Duodenal mucosa (tissue), 2 donors: ENCODE results near the gene CNTN5.

Experiments used
- H3K27ac ChIP-seq: one replicate; pipeline ENCODE4 v1.7.0; 2013; ENCODE audit warnings: low read depth, low read length
- H3K27me3 ChIP-seq, 2 donors: one replicate each; pipeline ENCODE4 v1.7.0; 2013; ENCODE audit warnings: low read length in 2 of 2, control low read depth in 1 of 2; ENCODE audit not compliant: insufficient read depth in 2 of 2, control insufficient read depth in 1 of 2
- H3K36me3 ChIP-seq, 2 donors: one replicate each; pipeline ENCODE4 v1.7.0; 2013; ENCODE audit warnings: low read length in 2 of 2, control low read depth in 1 of 2; ENCODE audit not compliant: insufficient read depth in 2 of 2, control insufficient read depth in 1 of 2
- H3K4me1 ChIP-seq, 2 donors: one replicate each; pipeline ENCODE4 v1.7.0; 2013; ENCODE audit warnings: low read length in 2 of 2, control low read depth in 1 of 2; ENCODE audit not compliant: insufficient read depth in 2 of 2, control insufficient read depth in 1 of 2
- H3K4me3 ChIP-seq, 2 donors: one replicate each; pipeline ENCODE4 v1.7.0; 2013; ENCODE audit warnings: low read length in 2 of 2, low read depth in 1 of 2
- H3K9ac ChIP-seq, 2 donors: one replicate each; pipeline ENCODE4 v1.7.0; 2013; ENCODE audit warnings: low read length in 2 of 2, low read depth in 1 of 2
- H3K9me3 ChIP-seq, 2 donors: one replicate each; pipeline ENCODE4 v1.7.0; 2013; ENCODE audit warnings: low read length in 2 of 2, control low read depth in 1 of 2; ENCODE audit not compliant: control insufficient read depth in 1 of 2

The CNTN5 gene

GRCh38 chr11:99676292-99676691, 655.5 kb downstream of the CNTN5 start:
- Histone ChIP-seq H3K36me3 (no peaks in the 10 kb centered on the region), H3K9me3 (peaks cover 0 to 2% of the 10 kb centered on the region in 2 donors), H3K27me3 (no peaks in the 10 kb centered on the region), H3K4me1 (no peaks in the 10 kb centered on the region), H3K4me3 (no peak overlapping the region), H3K27ac (no peak overlapping the region), H3K9ac (no peak overlapping the region)

GRCh38 chr11:99682171-99682570, 661.4 kb downstream of the CNTN5 start:
- Histone ChIP-seq H3K4me1 (no peaks in the 10 kb centered on the region), H3K27me3 (no peaks in the 10 kb centered on the region), H3K9ac (no peak overlapping the region), H3K27ac (no peak overlapping the region), H3K4me3 (no peak overlapping the region), H3K36me3 (no peaks in the 10 kb centered on the region), H3K9me3 (peaks cover 0 to 2% of the 10 kb centered on the region in 2 donors)

- Histone ChIP-seq H3K36me3 (no peaks in the 10 kb centered on the region), H3K4me1 (no peaks in the 10 kb centered on the region), H3K9ac (no peak overlapping the region), H3K27ac (no peak overlapping the region), H3K9me3 (peaks cover 0 to 2% of the 10 kb centered on the region in 2 donors), H3K27me3 (no peaks in the 10 kb centered on the region), H3K4me3 (no peak overlapping the region)
Observed at GRCh38 chr11:99682646-99683045, 661.9 kb downstream of the CNTN5 start.

GRCh38 chr11:99683933-99684332, 663.2 kb downstream of the CNTN5 start:
- H3K27me3 ChIP-seq, result no peaks in the 10 kb centered on the region
- H3K36me3 ChIP-seq, result no peaks in the 10 kb centered on the region
- peaks cover 0 to 2% of the 10 kb centered on the region in 2 donors for H3K9me3 ChIP-seq
- no peak overlapping the region for H3K9ac ChIP-seq
- no peaks in the 10 kb centered on the region for H3K4me1 ChIP-seq
- H3K27ac ChIP-seq, result no peak overlapping the region
- H3K4me3 ChIP-seq, result no peak overlapping the region

GRCh38 chr11:99686838-99687237, 666.1 kb downstream of the CNTN5 start:
- Histone ChIP-seq H3K36me3 (no peaks in the 10 kb centered on the region), H3K9me3 (peaks cover 0 to 2% of the 10 kb centered on the region in 2 donors), H3K4me3 (no peak overlapping the region), H3K4me1 (no peaks in the 10 kb centered on the region), H3K27ac (no peak overlapping the region), H3K9ac (no peak overlapping the region), H3K27me3 (no peaks in the 10 kb centered on the region)

- no peak overlapping the region for H3K27ac ChIP-seq
- peaks cover 0 to 2% of the 10 kb centered on the region in 2 donors for H3K9me3 ChIP-seq
- no peaks in the 10 kb centered on the region for H3K27me3 ChIP-seq
- H3K4me3 ChIP-seq, result no peak overlapping the region
- H3K4me1 ChIP-seq, result no peaks in the 10 kb centered on the region
- no peak overlapping the region for H3K9ac ChIP-seq
- no peaks in the 10 kb centered on the region for H3K36me3 ChIP-seq
Observed at GRCh38 chr11:99687320-99687719, 666.6 kb downstream of the CNTN5 start.

- Histone ChIP-seq H3K4me1 (no peaks in the 10 kb centered on the region), H3K27me3 (no peaks in the 10 kb centered on the region), H3K9me3 (no peaks in the 10 kb centered on the region), H3K9ac (no peak overlapping the region), H3K4me3 (no peak overlapping the region), H3K27ac (no peak overlapping the region), H3K36me3 (no peaks in the 10 kb centered on the region)
Observed at GRCh38 chr11:99693941-99694492, 673.3 kb downstream of the CNTN5 start.

- Histone ChIP-seq H3K27me3 (no peaks in the 10 kb centered on the region), H3K36me3 (no peaks in the 10 kb centered on the region), H3K4me1 (no peaks in the 10 kb centered on the region), H3K27ac (no peak overlapping the region), H3K4me3 (no peak overlapping the region), H3K9me3 (no peaks in the 10 kb centered on the region), H3K9ac (no peak overlapping the region)
Observed at GRCh38 chr11:99695106-99695505, 674.4 kb downstream of the CNTN5 start.

- peaks cover 0 to 7% of the 10 kb centered on the region in 2 donors for H3K9me3 ChIP-seq
- no peaks in the 10 kb centered on the region for H3K4me1 ChIP-seq
- no peak overlapping the region for H3K4me3 ChIP-seq
- no peak overlapping the region for H3K9ac ChIP-seq
- H3K36me3 ChIP-seq, result no peaks in the 10 kb centered on the region
- H3K27ac ChIP-seq, result no peak overlapping the region
- H3K27me3 ChIP-seq, result no peaks in the 10 kb centered on the region
Observed at GRCh38 chr11:99706848-99707247, 686.1 kb downstream of the CNTN5 start.

GRCh38 chr11:99708928-99709672, 688.4 kb downstream of the CNTN5 start:
- Histone ChIP-seq H3K27me3 (no peaks in the 10 kb centered on the region), H3K36me3 (no peaks in the 10 kb centered on the region), H3K9me3 (peaks cover 0 to 7% of the 10 kb centered on the region in 2 donors), H3K9ac (no peak overlapping the region), H3K4me3 (no peak overlapping the region), H3K27ac (no peak overlapping the region), H3K4me1 (no peaks in the 10 kb centered on the region)
